Measurements from ENCODE around the gene SUN5. TPM values are rescaled to one million over a fixed set of nuclear protein-coding genes. Genes with fewer than 3 reads are reported as not detected.

The SUN5 gene
- polyA plus RNA-seq, 2 of the 4 experiments (the other 2 are of a cell fraction) = not detected

GRCh38 chr20:32971703-32972161 is 32.5 kb downstream of the SUN5 start:
- FAIRE-seq (no peak), ATAC-seq (peak in 1 of 2 experiments; percentile 22; a peak in 2 of 6 replicates), DNase-seq (ENCODE audit: low read depth in 1 of 2, low spot score in 1 of 2) (no peak)
- ChIA-PET CTCF (interaction anchor here (0.8 kb wide), 1 partner anchor 69 kb away, joined by 3 read pairs; no protein-coding TSS in a partner anchor), POLR2A (no interaction called here)
- H3K9me3 ChIP-seq = no peaks in the 10 kb centered on the region
- H3K27ac ChIP-seq = peak overlapping the region in 1 of 2 experiments; percentile 42; a peak in 1 of 6 replicates
- no peak overlapping the region for H3K4me3 ChIP-seq
- 72% methylated on average over 6 of the region's 6 CpGs for WGBS (ENCODE audit: missing lambda C conversion rate)
- no peak overlapping the region for H3K4me2 ChIP-seq
- 0 out of 3 replicates have a peak, but pooled peaks cover 4% of the 10 kb centered on the region for H3K4me1 ChIP-seq
- no peak for TF ChIP-seq E2F6 (IDR thresholded peaks at IDR 0.05; ENCODE audit: borderline replicate concordance, low read depth)
- TF ChIP-seq CBX2 (IDR thresholded peaks at IDR 0.05; ENCODE audit: borderline replicate concordance, low read depth) = no peak
- TF ChIP-seq HOXB13 (CRISPR knock-in tag; IDR thresholded peaks at IDR 0.05; ENCODE audit: low read depth) = no peak
- TF ChIP-seq MAFK (IDR thresholded peaks at IDR 0.05; ENCODE audit: partially characterized antibody) = no peak
- TF ChIP-seq MYC (IDR thresholded peaks at IDR 0.05; ENCODE audit: borderline replicate concordance, low read length) = no peak
- no peak for TF ChIP-seq BHLHE40 (IDR thresholded peaks at IDR 0.05; ENCODE audit: low read depth, low read length)
- no peak for TF ChIP-seq ZC3H11A (IDR thresholded peaks at IDR 0.05)
- TF ChIP-seq NPAS2 (CRISPR knock-in tag; IDR thresholded peaks at IDR 0.05; ENCODE audit: borderline replicate concordance) = no peak
- TF ChIP-seq CHD4 (IDR thresholded peaks at IDR 0.05; ENCODE audit: borderline replicate concordance) = no peak
- TF ChIP-seq, protein P1, sequence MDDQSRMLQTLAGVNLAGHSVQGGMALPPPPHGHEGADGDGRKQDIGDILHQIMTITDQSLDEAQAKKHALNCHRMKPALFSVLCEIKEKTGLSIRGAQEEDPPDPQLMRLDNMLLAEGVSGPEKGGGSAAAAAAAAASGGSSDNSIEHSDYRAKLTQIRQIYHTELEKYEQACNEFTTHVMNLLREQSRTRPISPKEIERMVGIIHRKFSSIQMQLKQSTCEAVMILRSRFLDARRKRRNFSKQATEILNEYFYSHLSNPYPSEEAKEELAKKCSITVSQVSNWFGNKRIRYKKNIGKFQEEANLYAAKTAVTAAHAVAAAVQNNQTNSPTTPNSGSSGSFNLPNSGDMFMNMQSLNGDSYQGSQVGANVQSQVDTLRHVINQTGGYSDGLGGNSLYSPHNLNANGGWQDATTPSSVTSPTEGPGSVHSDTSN (IDR thresholded peaks at IDR 0.05) = no peak
- no peak for TF ChIP-seq ZFP36 (IDR thresholded peaks at IDR 0.05; ENCODE audit: borderline replicate concordance, partially characterized antibody)
- no peak for TF ChIP-seq FOSB (CRISPR knock-in tag; IDR thresholded peaks at IDR 0.05)
- TF ChIP-seq, protein P2, sequence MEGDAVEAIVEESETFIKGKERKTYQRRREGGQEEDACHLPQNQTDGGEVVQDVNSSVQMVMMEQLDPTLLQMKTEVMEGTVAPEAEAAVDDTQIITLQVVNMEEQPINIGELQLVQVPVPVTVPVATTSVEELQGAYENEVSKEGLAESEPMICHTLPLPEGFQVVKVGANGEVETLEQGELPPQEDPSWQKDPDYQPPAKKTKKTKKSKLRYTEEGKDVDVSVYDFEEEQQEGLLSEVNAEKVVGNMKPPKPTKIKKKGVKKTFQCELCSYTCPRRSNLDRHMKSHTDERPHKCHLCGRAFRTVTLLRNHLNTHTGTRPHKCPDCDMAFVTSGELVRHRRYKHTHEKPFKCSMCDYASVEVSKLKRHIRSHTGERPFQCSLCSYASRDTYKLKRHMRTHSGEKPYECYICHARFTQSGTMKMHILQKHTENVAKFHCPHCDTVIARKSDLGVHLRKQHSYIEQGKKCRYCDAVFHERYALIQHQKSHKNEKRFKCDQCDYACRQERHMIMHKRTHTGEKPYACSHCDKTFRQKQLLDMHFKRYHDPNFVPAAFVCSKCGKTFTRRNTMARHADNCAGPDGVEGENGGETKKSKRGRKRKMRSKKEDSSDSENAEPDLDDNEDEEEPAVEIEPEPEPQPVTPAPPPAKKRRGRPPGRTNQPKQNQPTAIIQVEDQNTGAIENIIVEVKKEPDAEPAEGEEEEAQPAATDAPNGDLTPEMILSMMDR (IDR thresholded peaks at IDR 0.05) = no peak
- TF ChIP-seq HOXA7 (CRISPR knock-in tag; IDR thresholded peaks at IDR 0.05) = no peak

DNA sequence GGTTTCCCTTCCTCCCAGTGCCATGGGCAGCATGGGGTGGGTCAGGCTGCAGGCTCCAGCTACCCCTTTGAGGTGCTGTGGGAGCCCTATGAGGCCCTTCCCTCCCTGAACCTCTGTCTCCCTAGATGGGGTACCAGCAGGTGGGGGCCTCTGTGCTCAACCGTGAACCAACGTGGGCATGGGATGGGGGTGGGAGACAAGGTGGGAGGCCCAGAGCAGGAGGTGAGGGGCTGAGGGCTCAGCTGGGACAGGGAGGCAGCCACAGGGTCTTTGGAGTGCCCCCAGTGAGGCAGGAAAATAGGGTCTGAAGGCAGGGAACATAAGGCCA is 33.3 kb downstream of the SUN5 start:
- POLR2A ChIA-PET = no interaction called here
- H3K27ac ChIP-seq = no peak overlapping the region
- FAIRE-seq = no peak
- H3K4me1 ChIP-seq = 0 out of 3 replicates have a peak, but pooled peaks cover 4% of the 10 kb centered on the region
- H3K4me2 ChIP-seq = no peak overlapping the region
- TF ChIP-seq EP300 (IDR thresholded peaks at IDR 0.05) = no peak
- no peak for TF ChIP-seq HDAC2 (IDR thresholded peaks at IDR 0.05)
- TF ChIP-seq ESRRA (IDR thresholded peaks at IDR 0.05; ENCODE audit: borderline replicate concordance, low read length) = no peak
- TF ChIP-seq POLR2A (IDR thresholded peaks at IDR 0.05; ENCODE audit: low read length) = no peak
- TF ChIP-seq SREBF2 (IDR thresholded peaks at IDR 0.05) = no peak
- TF ChIP-seq CBX8 (IDR thresholded peaks at IDR 0.05) = no peak
- TF ChIP-seq, protein P3, sequence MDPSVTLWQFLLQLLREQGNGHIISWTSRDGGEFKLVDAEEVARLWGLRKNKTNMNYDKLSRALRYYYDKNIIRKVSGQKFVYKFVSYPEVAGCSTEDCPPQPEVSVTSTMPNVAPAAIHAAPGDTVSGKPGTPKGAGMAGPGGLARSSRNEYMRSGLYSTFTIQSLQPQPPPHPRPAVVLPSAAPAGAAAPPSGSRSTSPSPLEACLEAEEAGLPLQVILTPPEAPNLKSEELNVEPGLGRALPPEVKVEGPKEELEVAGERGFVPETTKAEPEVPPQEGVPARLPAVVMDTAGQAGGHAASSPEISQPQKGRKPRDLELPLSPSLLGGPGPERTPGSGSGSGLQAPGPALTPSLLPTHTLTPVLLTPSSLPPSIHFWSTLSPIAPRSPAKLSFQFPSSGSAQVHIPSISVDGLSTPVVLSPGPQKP (IDR thresholded peaks at IDR 0.05; ENCODE audit: low read depth, low read length) = no peak
- TF ChIP-seq EHF (CRISPR knock-in tag; IDR thresholded peaks at IDR 0.05) = no peak
- no peak for TF ChIP-seq FOSB (CRISPR knock-in tag; IDR thresholded peaks at IDR 0.05)
- TF ChIP-seq HOXA7 (CRISPR knock-in tag; IDR thresholded peaks at IDR 0.05) = no peak
- no peak for TF ChIP-seq HEYL (CRISPR knock-in tag; IDR thresholded peaks at IDR 0.05)
- TF ChIP-seq SMC3 (IDR thresholded peaks at IDR 0.05) = no peak
- no peak for TF ChIP-seq TP53 (CRISPR knock-in tag; IDR thresholded peaks at IDR 0.05)
- no peak for TF ChIP-seq ZSCAN20 (CRISPR knock-in tag; IDR thresholded peaks at IDR 0.05)
- WGBS (ENCODE audit: missing lambda C conversion rate) = no CpG with 5 or more reads among the region's 2 CpGs
- no peak for ATAC-seq
- CTCF ChIA-PET = interaction anchor here (0.9 kb wide), 1 partner anchor 10 kb away, joined by 3 read pairs; no protein-coding TSS in a partner anchor
- no peak for DNase-seq (ENCODE audit: low read depth in 1 of 2, low spot score in 1 of 2)
- H3K4me3 ChIP-seq = no peak overlapping the region
- H3K9me3 ChIP-seq = no peaks in the 10 kb centered on the region

Data from A549 (cell line).